ENCODE results near the gene PIGR. TPM values are rescaled to one million over a fixed set of nuclear protein-coding genes. Genes with fewer than 3 reads are reported as not detected.

PIGR gene
- total RNA-seq, 1 experiment from 2014 or later: 2.6 TPM

GRCh38 chr1:206883876-206884275, 62.4 kb downstream of the PIGR start (continued):
- TF ChIP-seq YY1 (IDR thresholded peaks at IDR 0.05; ENCODE audit: extremely low read depth, insufficient replicate concordance, low read depth, low read length) (no peak), ZNF274 (IDR thresholded peaks at IDR 0.05; ENCODE audit: low read depth, low read length) (no peak), POLR2AphosphoS5 (IDR thresholded peaks at IDR 0.05; ENCODE audit: low read depth, low read length) (no peak), RAD21 (IDR thresholded peaks at IDR 0.05; ENCODE audit: low read depth) (no peak)
- TF ChIP-seq, protein P1, sequence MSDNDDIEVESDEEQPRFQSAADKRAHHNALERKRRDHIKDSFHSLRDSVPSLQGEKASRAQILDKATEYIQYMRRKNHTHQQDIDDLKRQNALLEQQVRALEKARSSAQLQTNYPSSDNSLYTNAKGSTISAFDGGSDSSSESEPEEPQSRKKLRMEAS (IDR thresholded peaks at IDR 0.05): no peak

DNA sequence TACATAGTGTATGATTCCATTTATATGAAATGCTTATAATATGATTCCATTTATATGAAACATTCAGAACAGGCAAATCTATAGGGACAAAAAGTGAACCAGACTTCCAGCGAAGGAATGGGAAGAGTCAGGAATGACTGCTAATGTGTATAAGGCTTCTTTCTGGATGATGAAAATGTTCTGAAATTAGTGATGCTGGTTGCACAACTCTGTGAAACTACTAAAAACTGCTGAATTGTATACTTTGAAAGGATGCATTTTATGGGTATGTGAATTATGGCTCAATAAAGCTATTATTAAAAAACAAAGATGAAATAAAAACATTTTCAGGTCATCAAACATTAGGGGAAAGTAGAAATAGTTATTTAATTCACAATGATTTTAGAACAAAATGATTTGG, 63.1 kb downstream of the PIGR start:
- ChIA-PET CTCF (interaction anchor here (0.7 to 1.9 kb wide), 3 partner anchors 12 to 29 kb away, joined by 3 to 6 read pairs (median 3); no protein-coding TSS in a partner anchor), POLR2A (no interaction called here), RAD21 (ENCODE audit: low non-redundant PET in 1 of 2, low total read pairs in 2 of 2, uncharacterized antibody in 2 of 2, unreplicated experiment in 2 of 2) (no interaction called here)
- Histone ChIP-seq H4K20me1 (ENCODE audit: insufficient read depth) (no peaks in the 10 kb centered on the region), H2AFZ (ENCODE audit: low read depth, low read length, poor library complexity, severe bottlenecking) (no peak overlapping the region), H3K4me3 (replicated peaks in 1 of 2; ENCODE audit: low read depth in 1 of 2, low read length in 2 of 2) (no peak overlapping the region), H3K36me3 (ENCODE audit: control insufficient read depth in 1 of 2, insufficient read depth in 2 of 2, low read length in 2 of 2) (no peaks in the 10 kb centered on the region), H3K9ac (ENCODE audit: low read length) (no peak overlapping the region), H3K27ac (ENCODE audit: low read depth, low read length) (no peak overlapping the region), H3K79me2 (ENCODE audit: insufficient read depth, low read length) (no peaks in the 10 kb centered on the region), H3K9me3 (ENCODE audit: control insufficient read depth in 1 of 2, insufficient read depth in 1 of 2, low read depth in 1 of 2, low read length in 2 of 2) (peaks cover 4% of the 10 kb centered on the region in 2 experiments; a peak in 2 of 4 replicates), H3K4me1 (ENCODE audit: control insufficient read depth in 1 of 2, insufficient read depth in 2 of 2, low read length in 2 of 2) (no peaks in the 10 kb centered on the region), H3K9me2 (ENCODE audit: insufficient read depth) (no peaks in the 10 kb centered on the region), H3K4me2 (ENCODE audit: low read length) (no peak overlapping the region), H3K27me3 (ENCODE audit: insufficient read depth, low read length) (no peaks in the 10 kb centered on the region)
- ATAC-seq (no peak), DNase-seq (ENCODE audit: low read depth, low spot score) (no peak)
- no peak for TF ChIP-seq SRF (IDR thresholded peaks at IDR 0.05; ENCODE audit: low read depth)
- TF ChIP-seq ATF3 (IDR thresholded peaks at IDR 0.05): no peak
- TF ChIP-seq SP1 (IDR thresholded peaks at IDR 0.05; ENCODE audit: low read depth): no peak
- TF ChIP-seq CTCF (IDR thresholded peaks at IDR 0.05 in 2 of 3, conservative IDR thresholded peaks at IDR 0.05 in 1 of 3; ENCODE audit: borderline replicate concordance in 1 of 3, insufficient read depth in 1 of 3, low read depth in 2 of 3, low read length in 2 of 3): no peak
- TF ChIP-seq YY1 (IDR thresholded peaks at IDR 0.05; ENCODE audit: extremely low read depth, insufficient replicate concordance, low read depth, low read length): no peak
- TF ChIP-seq SIN3A (IDR thresholded peaks at IDR 0.05; ENCODE audit: low read depth): no peak
- TF ChIP-seq, protein P1 (IDR thresholded peaks at IDR 0.05): no peak
- TF ChIP-seq ZBTB33 (IDR thresholded peaks at IDR 0.05; ENCODE audit: extremely low read depth, insufficient replicate concordance, low read length): no peak
- intact Hi-C loops (cut with micrococcal nuclease): no loop called here
- no TSS peak for BruUV-seq (replicated peaks)

All from HCT116 (cell line).